HepG2 (cell line): ENCODE data around the gene SAMSN1. TPM values are rescaled to one million over a fixed set of nuclear protein-coding genes. Genes with fewer than 3 reads are reported as not detected.

Experiments used
- ATAC-seq: fragments of 200-7000 bp; cut with Tn5 transposase; 3 replicates; pipeline ENCODE4 v1.9.1; 2020; ENCODE audit warnings: mild to moderate bottlenecking, moderate library complexity
- BruUV-seq: library from RNA; stranded (reverse); fragments of 400-500 nt; replicated peaks from 2 replicates; lab custom pipeline; 2021; lab: Mats Ljungman, UMichigan
- CTCF ChIA-PET: fragments of 300-600 bp; formaldehyde crosslinking; extraction: SDS; loops from one replicate; lab custom pipeline; 2021; ENCODE audit warnings: low total read pairs, inconsistent platforms, low intra/inter-chr PET ratio; lab: Yijun Ruan, JAX
- POLR2A ChIA-PET: fragments of 350-600 bp; sonication (Branson Sonifier 250); formaldehyde crosslinking; loops from one replicate; lab custom pipeline; 2020; ENCODE audit warnings: antibody characterized with exemption, inconsistent platforms; lab: Yijun Ruan, JAX
- DNase-seq: peaks from one replicate; pipeline ENCODE4 v3.0.0-alpha.2; 2015; ENCODE audit warnings: low spot score
- FAIRE-seq: peaks from 3 replicates; lab custom pipeline; 2011; peaks lifted over from hg19 to GRCh38; lab: Jason Lieb, UNC
- H2AFZ ChIP-seq: one replicate; pipeline ENCODE4 v1.6.1; 2011; ENCODE audit warnings: low read length, inconsistent platforms
- H3K27ac ChIP-seq: fragments of 300-600 bp; 3 replicates; pipeline ENCODE4 v1.8.0; 2011; ENCODE audit warnings: mixed run types, mild to moderate bottlenecking, mixed read lengths, low read length, inconsistent platforms; ENCODE audit not compliant: insufficient read depth; ENCODE audit errors: extremely low read length
- H3K27me3 ChIP-seq, 2 experiments: fragments of 200-600 bp in 1 of 2; 2 replicates in 1 of 2; 3 replicates in 1 of 2; pipeline versions ENCODE4 v1.6.0 to v1.8.0; 2011; ENCODE audit warnings: low read length in 2 of 2, mild to moderate bottlenecking in 2 of 2, moderate library complexity in 2 of 2, inconsistent platforms in 1 of 2; ENCODE audit not compliant: insufficient read depth in 2 of 2, control insufficient read depth in 1 of 2
- H3K36me3 ChIP-seq, 2 experiments: fragments of 200-600 bp in 1 of 2; replicated peaks in 1 of 2; 2 replicates in 1 of 2; 3 replicates in 1 of 2; pipeline versions ENCODE4 v1.5.1 to v1.8.0; 2011; ENCODE audit warnings: low read length in 2 of 2, inconsistent platforms in 1 of 2; ENCODE audit not compliant: insufficient read depth in 2 of 2, control insufficient read depth in 1 of 2
- H3K4me1 ChIP-seq: 2 replicates; pipeline ENCODE4 v1.5.1; 2012; ENCODE audit warnings: low read length, inconsistent platforms; ENCODE audit not compliant: insufficient read depth
- H3K4me2 ChIP-seq: 2 replicates; pipeline ENCODE4 v1.6.0; 2011; ENCODE audit warnings: low read depth, low read length, inconsistent platforms
- H3K4me3 ChIP-seq, 3 experiments: fragments of 200-600 bp in 1 of 3; sonication (generic), shearing (Covaris generic) in 1 of 3; replicated peaks in 1 of 3; 2 replicates each; pipeline ENCODE4 v1.5.1; 2011 to 2016; ENCODE audit warnings: low read length in 3 of 3, inconsistent platforms in 2 of 3, low read depth in 2 of 3, mild to moderate bottlenecking in 2 of 3, control low read depth in 1 of 3, mixed read lengths in 1 of 3; ENCODE audit not compliant: insufficient read depth in 1 of 3
- H3K79me2 ChIP-seq: one replicate; pipeline ENCODE4 v1.6.1; 2011; ENCODE audit warnings: low read length, inconsistent platforms; ENCODE audit not compliant: insufficient read depth
- H3K9ac ChIP-seq: 2 replicates; pipeline ENCODE4 v1.6.0; 2011; ENCODE audit warnings: mild to moderate bottlenecking, low read depth, low read length, inconsistent platforms; ENCODE audit not compliant: insufficient read depth
- H3K9me3 ChIP-seq: 2 replicates; pipeline ENCODE4 v1.5.1; 2012; ENCODE audit warnings: mild to moderate bottlenecking, low read length
- H4K20me1 ChIP-seq: 2 replicates; pipeline ENCODE4 v1.6.0; 2011; ENCODE audit warnings: inconsistent platforms, mild to moderate bottlenecking, low read length, moderate library complexity; ENCODE audit not compliant: insufficient read depth
- ATRX ChIP-seq: sonication (generic); formaldehyde crosslinking; IDR thresholded peaks from 2 replicates; pipeline ENCODE4 v1.4.0; 2020; ENCODE audit warnings: missing genetic modification reagents, borderline replicate concordance
- FOXA3 ChIP-seq: IDR thresholded peaks from 2 replicates; pipeline ENCODE4 v1.6.1; 2016; ENCODE audit warnings: missing genetic modification reagents, missing compliant biosample characterization
- FOXC1 ChIP-seq: sonication (generic); formaldehyde crosslinking; IDR thresholded peaks from 2 replicates; pipeline ENCODE4 v1.8.0; 2022; ENCODE audit warnings: mild to moderate bottlenecking, missing genetic modification reagents, borderline replicate concordance
- KAT7 ChIP-seq: IDR thresholded peaks from 2 replicates; pipeline ENCODE4 v1.6.1; 2018; ENCODE audit warnings: borderline replicate concordance, missing compliant biosample characterization
- MEIS1 ChIP-seq: sonication (generic); formaldehyde crosslinking; IDR thresholded peaks from 2 replicates; pipeline ENCODE4 v1.9.0; 2021; ENCODE audit warnings: mild to moderate bottlenecking, missing genetic modification reagents, moderate library complexity, borderline replicate concordance
- MYPOP ChIP-seq: sonication (generic); formaldehyde crosslinking; IDR thresholded peaks from 2 replicates; pipeline ENCODE4 v1.8.1; 2023; ENCODE audit warnings: mild to moderate bottlenecking, moderate library complexity, missing genetic modification reagents
- SALL2 ChIP-seq: sonication (generic); formaldehyde crosslinking; IDR thresholded peaks from 2 replicates; pipeline ENCODE4 v1.8.1; 2023; ENCODE audit warnings: mild to moderate bottlenecking, missing genetic modification reagents, inconsistent platforms
- TAF15 ChIP-seq: fragments of 200-400 bp; formaldehyde crosslinking; IDR thresholded peaks from one replicate; pipeline ENCODE4 v1.6.1; 2018; ENCODE audit warnings: mild to moderate bottlenecking, low read depth, low read length; ENCODE audit not compliant: poor library complexity, severe bottlenecking
- TBL1XR1 ChIP-seq: fragments of 150-350 bp; IDR thresholded peaks from 2 replicates; pipeline ENCODE4 v1.6.1; 2014; ENCODE audit warnings: borderline replicate concordance, low read length; ENCODE audit not compliant: partially characterized antibody
- ZFYVE20 ChIP-seq: sonication (generic); formaldehyde crosslinking; IDR thresholded peaks from 2 replicates; pipeline ENCODE4 v1.8.0; 2023; ENCODE audit warnings: low read depth, mild to moderate bottlenecking, moderate library complexity, missing genetic modification reagents, borderline replicate concordance
- ZNF800 ChIP-seq: sonication (generic); formaldehyde crosslinking; IDR thresholded peaks from 2 replicates; pipeline ENCODE4 v1.4.0; 2020; ENCODE audit warnings: missing genetic modification reagents
- WGBS: methylation state at CpG from one replicate; pipeline ENCODE4 v1.1.6; 2017; ENCODE audit warnings: low lambda C conversion rate; 5-methylcytosine and 5-hydroxymethylcytosine counted together
- in situ Hi-C: cut with HindIII; loops from 2 replicates; pipeline ENCODE4 v1.10.0; 2017; ENCODE audit warnings: low pct_unique_long_range_greater_than_20kb; ENCODE audit not compliant: extremely low pct_ligation_motif_present
- intact Hi-C: fragments of 100-400 bp; cut with micrococcal nuclease; formaldehyde crosslinking; loops from one replicate; pipeline ENCODE4 v1.10.0; 2022; ENCODE audit not compliant: unreplicated experiment
- polyA plus RNA-seq, 8 experiments: library from polyadenylated mRNA; depleted of rRNA in 3 of 8; stranded (reverse) in 7 of 8; unstranded in 1 of 8; fragments of >200 nt; fragmentation: Illumina TruSeq in 4 of 8; extraction: Trizol in 4 of 8; gene quantifications; 2 replicates each; pipeline versions ENCODE4 v1.2.1 to v1.2.3, GENCODE V29; 2011 to 2016; ENCODE audit warnings: low read depth in 4 of 8, missing spikeins in 1 of 8, mixed read lengths in 1 of 8; ENCODE audit not compliant: insufficient read depth in 1 of 8
- total RNA-seq, 5 experiments: library from RNA; depleted of rRNA; stranded (reverse); fragments of >200 nt; fragmentation: Illumina TruSeq; extraction: Trizol; gene quantifications; 2 replicates each; pipeline ENCODE4 v1.2.3, GENCODE V29; 2016; ENCODE audit warnings: low read depth in 1 of 5
- TF ChIP-seq, protein P1 (sequence below): IDR thresholded peaks from 2 replicates; pipeline ENCODE4 v1.6.1; 2012; ENCODE audit warnings: low read length, improper control_type of control experiment

The SAMSN1 gene
- total and polyA plus RNA-seq, 2 of the 13 experiments (the other 11 are each of a cell fraction or from before 2014, with no cell fraction given), result 0.09 TPM; not detected in 1

- TF ChIP-seq ATRX, result no peak
- no peak for TF ChIP-seq MYPOP (CRISPR knock-in tag)
- no peak for TF ChIP-seq KAT7 (CRISPR knock-in tag)
These were observed 11.3 kb upstream of the SAMSN1 start (continued) for GRCh38 chr21:14557413-14557812.

- no peak overlapping the region for H3K4me2 ChIP-seq
- WGBS, result 0% methylated on average over 1 of the region's 1 CpG
- H3K27ac ChIP-seq, result no peak overlapping the region
These were observed 8.8 kb upstream of the SAMSN1 start for GRCh38 chr21:14554948-14555347.

More at GRCh38 chr21:14554948-14555347, 8.8 kb upstream of the SAMSN1 start:
- ChIA-PET POLR2A (no interaction called here), CTCF (no interaction called here)
- in situ Hi-C loops (no loop called here), intact Hi-C loops (no loop called here)
- no peak overlapping the region for H3K4me3 ChIP-seq
- ATAC-seq, result no peak
- no peaks in the 10 kb centered on the region for H3K9me3 ChIP-seq
- BruUV-seq, result no TSS peak
- H3K79me2 ChIP-seq, result no peaks in the 10 kb centered on the region
- H3K36me3 ChIP-seq, result no peaks in the 10 kb centered on the region
- no peak for DNase-seq
- TF ChIP-seq TBL1XR1 (no peak), MEIS1 (CRISPR knock-in tag) (no peak), FOXA3 (CRISPR knock-in tag) (no peak), ZFYVE20 (CRISPR knock-in tag) (no peak), TAF15 (no peak), SALL2 (CRISPR knock-in tag) (no peak), ZNF800 (CRISPR knock-in tag) (no peak), FOXC1 (no peak)
- TF ChIP-seq, protein P1, sequence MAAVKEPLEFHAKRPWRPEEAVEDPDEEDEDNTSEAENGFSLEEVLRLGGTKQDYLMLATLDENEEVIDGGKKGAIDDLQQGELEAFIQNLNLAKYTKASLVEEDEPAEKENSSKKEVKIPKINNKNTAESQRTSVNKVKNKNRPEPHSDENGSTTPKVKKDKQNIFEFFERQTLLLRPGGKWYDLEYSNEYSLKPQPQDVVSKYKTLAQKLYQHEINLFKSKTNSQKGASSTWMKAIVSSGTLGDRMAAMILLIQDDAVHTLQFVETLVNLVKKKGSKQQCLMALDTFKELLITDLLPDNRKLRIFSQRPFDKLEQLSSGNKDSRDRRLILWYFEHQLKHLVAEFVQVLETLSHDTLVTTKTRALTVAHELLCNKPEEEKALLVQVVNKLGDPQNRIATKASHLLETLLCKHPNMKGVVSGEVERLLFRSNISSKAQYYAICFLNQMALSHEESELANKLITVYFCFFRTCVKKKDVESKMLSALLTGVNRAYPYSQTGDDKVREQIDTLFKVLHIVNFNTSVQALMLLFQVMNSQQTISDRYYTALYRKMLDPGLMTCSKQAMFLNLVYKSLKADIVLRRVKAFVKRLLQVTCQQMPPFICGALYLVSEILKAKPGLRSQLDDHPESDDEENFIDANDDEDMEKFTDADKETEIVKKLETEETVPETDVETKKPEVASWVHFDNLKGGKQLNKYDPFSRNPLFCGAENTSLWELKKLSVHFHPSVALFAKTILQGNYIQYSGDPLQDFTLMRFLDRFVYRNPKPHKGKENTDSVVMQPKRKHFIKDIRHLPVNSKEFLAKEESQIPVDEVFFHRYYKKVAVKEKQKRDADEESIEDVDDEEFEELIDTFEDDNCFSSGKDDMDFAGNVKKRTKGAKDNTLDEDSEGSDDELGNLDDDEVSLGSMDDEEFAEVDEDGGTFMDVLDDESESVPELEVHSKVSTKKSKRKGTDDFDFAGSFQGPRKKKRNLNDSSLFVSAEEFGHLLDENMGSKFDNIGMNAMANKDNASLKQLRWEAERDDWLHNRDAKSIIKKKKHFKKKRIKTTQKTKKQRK, result no peak
- H3K4me1 ChIP-seq, result no peaks in the 10 kb centered on the region
- no peak for FAIRE-seq
- H4K20me1 ChIP-seq, result no peaks in the 10 kb centered on the region
- H2AFZ ChIP-seq, result no peak overlapping the region
- no peaks in the 10 kb centered on the region for H3K27me3 ChIP-seq
- no peak overlapping the region for H3K9ac ChIP-seq
